Ovary (tissue), 3 donors: ENCODE measurements around the gene AMOTL1.

Experiments used
- CTCF ChIP-seq, 3 donors: fragments of 450-650 bp in 2 of 3; fragments of 200-600 bp in 1 of 3; IDR thresholded peaks; one replicate each; pipeline versions ENCODE4 v1.5.1 to v1.8.0; 2016 to 2022; ENCODE audit warnings: antibody characterized with exemption in 3 of 3, mild to moderate bottlenecking in 1 of 3
- EP300 ChIP-seq: sonication (generic); formaldehyde crosslinking; IDR thresholded peaks from one replicate; pipeline ENCODE4 v1.6.1; 2017; ENCODE audit warnings: antibody characterized with exemption
- POLR2A ChIP-seq: fragments of 450-650 bp; IDR thresholded peaks from one replicate; pipeline ENCODE4 v1.6.1; 2017; ENCODE audit warnings: antibody characterized with exemption, mild to moderate bottlenecking, moderate library complexity
- donor health status: DM: no; HTN: no; CAD: no.

DNA sequence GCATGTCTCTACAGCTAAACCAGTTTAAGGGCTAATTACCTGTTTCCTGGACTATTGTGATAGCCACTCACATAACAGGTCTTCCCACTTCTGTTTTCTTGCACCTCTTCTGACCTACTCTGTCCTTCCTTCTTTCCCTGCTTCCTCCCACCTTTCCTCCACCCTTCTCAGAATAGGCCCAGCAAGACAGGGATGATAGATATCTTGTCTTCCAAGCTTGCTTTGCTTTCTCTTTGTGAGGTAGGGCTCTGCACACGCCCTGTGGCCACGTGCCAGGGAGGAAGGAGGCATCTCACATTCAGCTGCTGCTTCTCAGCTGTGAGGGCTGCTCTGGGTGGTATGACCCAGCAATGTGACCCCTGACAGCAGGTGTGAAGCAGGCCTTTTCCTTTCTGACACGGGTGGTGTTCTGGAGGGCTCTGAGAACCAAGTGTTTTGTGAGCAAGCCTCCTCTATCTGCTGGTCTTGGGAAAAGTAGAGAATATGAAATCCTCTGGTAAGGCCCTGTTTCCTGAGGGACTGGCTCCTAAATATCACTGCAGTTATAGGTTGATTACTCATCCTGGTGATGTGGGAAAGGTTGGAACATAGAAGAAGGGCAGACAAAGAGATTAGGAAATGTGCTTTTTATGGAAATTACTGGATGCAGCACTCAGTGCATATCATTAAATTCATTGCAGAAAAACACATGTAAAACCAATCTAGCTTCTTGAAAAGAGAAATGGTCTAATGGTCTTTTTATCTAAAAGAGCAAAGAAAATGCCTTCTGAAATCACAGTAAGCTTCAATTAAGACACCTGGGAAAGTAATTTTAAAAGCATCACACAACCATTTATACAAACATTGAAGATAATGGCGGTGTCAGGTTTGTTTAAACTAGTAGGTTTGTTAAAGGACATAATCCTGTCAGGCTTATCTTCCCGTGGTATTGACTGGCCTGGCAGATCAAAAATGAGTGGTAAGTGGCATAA is 8.5 kb downstream of the AMOTL1 start:
- TF ChIP-seq EP300 = no peak
- TF ChIP-seq CTCF (IDR thresholded peaks at IDR 0.05) = no peak
- TF ChIP-seq POLR2A = no peak
